A549 treated with RU486 at 1 μM for 4 hours (cell line): ENCODE results near the gene TRIML1. TPM values are rescaled to one million over a fixed set of nuclear protein-coding genes. Genes with fewer than 3 reads are reported as not detected.

ENCODE experiments used
- total RNA-seq: library from RNA; stranded (reverse); fragments of 200-300 nt; extraction: Qiagen RNA extraction; gene quantifications from 5 replicates; pipeline ENCODE4 v1.2.3, GENCODE V29; 2022; ENCODE audit warnings: low read depth

TRIML1 gene
- total RNA-seq, result 0.10 TPM in 1 of 5 replicates, not detected in the others

GRCh38 chr4:188139141-188139540 lies at the start of gene TRIML1:
TSS of gene TRIML1 (plus strand) at chr4:188139441. CDS start at chr4:188139559, 118 bp downstream.

GRCh38 chr4:188109157-188109755 lies 30.0 kb upstream of the TRIML1 start, which contains the start of gene TRIML2:
TSS of gene TRIML2 (minus strand) at chr4:188109603. CDS start at chr4:188105368, 4,235 bp downstream.

Other genes starting within 250 kb of the TRIML1 start
- 0.06 TPM in 1 of 5 replicates, not detected in the others for gene ZFP42, start 143.7 kb upstream of the TRIML1 start, total RNA-seq
- gene TRIML2, start 29.8 kb upstream of the TRIML1 start, total RNA-seq, result 58.0 to 89.4 TPM (median 61.4 TPM) in 5 replicates